Measurements from ENCODE around the gene KLHL26. TPM values are rescaled to one million over a fixed set of nuclear protein-coding genes. Genes with fewer than 3 reads are reported as not detected.

Gene KLHL26
- total and polyA plus RNA-seq, 2 of the 4 experiments (the other 2 are of a cell fraction) = 2.2 to 4.7 TPM

DNA sequence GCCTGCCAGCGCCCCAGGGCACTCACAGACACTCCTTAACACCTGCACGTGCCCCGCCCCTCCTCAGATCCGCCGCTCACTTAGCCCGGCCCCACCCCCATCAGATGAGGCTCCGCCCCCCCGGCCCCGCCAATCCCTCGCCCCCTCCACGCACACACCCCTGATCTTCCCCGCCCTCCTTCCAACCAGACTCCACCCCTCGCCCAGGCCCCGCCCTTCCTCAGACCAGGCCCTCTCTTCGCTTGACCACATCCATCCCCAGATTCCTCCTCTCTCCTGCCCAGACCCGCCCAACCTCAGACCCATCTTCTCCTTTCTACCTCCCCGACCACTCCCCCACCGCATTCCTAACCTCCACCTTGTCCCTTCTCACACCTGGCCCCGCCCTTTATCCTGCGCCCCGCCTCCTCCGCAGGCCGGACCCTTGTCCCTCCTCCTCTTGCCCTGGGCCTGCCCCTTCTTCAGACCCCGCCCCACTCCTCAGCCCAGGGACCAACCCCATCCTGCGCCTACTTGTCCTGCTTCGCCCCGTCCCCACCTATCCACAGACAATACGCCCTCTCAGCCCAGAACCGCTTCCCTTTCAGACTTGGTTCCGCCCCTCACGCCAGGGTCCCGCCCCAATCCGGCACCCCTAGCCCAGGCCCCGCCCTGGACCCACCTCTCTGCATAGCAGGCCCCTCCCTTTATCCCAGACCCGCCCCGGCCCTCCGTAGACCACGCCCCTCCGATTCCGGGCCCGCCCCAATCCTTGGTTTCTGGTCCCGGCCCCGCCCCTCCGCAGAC lies 452 bp upstream of the KLHL26 start:
- no peak overlapping the region for H3K56ac ChIP-seq (ENCODE audit: extremely low read depth, insufficient read depth, low read length)
- no peaks in the 10 kb centered on the region for H3K36me3 ChIP-seq (ENCODE audit: control insufficient read depth, insufficient read depth, low read length)
- peaks cover 12% of the 10 kb centered on the region for H3K9me1 ChIP-seq (ENCODE audit: insufficient read depth, low read length)
- H3K23ac ChIP-seq (ENCODE audit: low read depth, low read length) = no peak overlapping the region
- H3K27ac ChIP-seq (ENCODE audit: insufficient read depth, low read length) = 0 out of 2 replicates have a peak overlapping the region, but pooled peaks have one; percentile 21
- H3K18ac ChIP-seq (ENCODE audit: low read depth, low read length) = no peak overlapping the region
- in situ Hi-C loops (cut with MboI; ENCODE audit: low sequenced_read_pairs) = no loop called here
- 0 out of 2 replicates have a peak overlapping the region, but pooled peaks have one; percentile 40 for H3K4ac ChIP-seq (ENCODE audit: low read depth, low read length)
- peaks cover 7% of the 10 kb centered on the region for H3K4me1 ChIP-seq (ENCODE audit: control insufficient read depth, insufficient read depth, low read length)
- no peak for TF ChIP-seq RCOR1 (IDR thresholded peaks at IDR 0.05; ENCODE audit: insufficient replicate concordance, low read length)
- no peak for TF ChIP-seq CHD1 (IDR thresholded peaks at IDR 0.05; ENCODE audit: low read depth, low read length)
- TF ChIP-seq MAZ (IDR thresholded peaks at IDR 0.05; ENCODE audit: borderline replicate concordance, low read depth, low read length) = peak; percentile 36; the same call in 1 of the 2 replicates
- TF ChIP-seq RAD21 (IDR thresholded peaks at IDR 0.05; ENCODE audit: low read length) = no peak
- peaks cover 3% of the 10 kb centered on the region for H4K20me1 ChIP-seq (ENCODE audit: insufficient read depth, low read length)
- POLR2A ChIA-PET (ENCODE audit: unreplicated experiment) = no interaction called here
- peak overlapping the region; percentile 87 for H3K4me2 ChIP-seq (ENCODE audit: low read depth, low read length)
- H3K14ac ChIP-seq (replicated peaks; ENCODE audit: low read depth, low read length) = peak overlapping the region; percentile 76; the same call in 1 of the 2 replicates
- no peak overlapping the region for H2AK5ac ChIP-seq (ENCODE audit: low read depth, low read length)
- H3K9ac ChIP-seq (ENCODE audit: low read depth, low read length) = peak overlapping the region; percentile 19; the same call in 1 of the 2 replicates
- no peaks in the 10 kb centered on the region for H3K27me3 ChIP-seq (ENCODE audit: control insufficient read depth, insufficient read depth, low read length)
- peak overlapping the region; percentile 89 for H2AK9ac ChIP-seq (replicated peaks; ENCODE audit: low read depth, low read length, poor library complexity)
- DNase-seq (peak; percentile 93), ATAC-seq (ENCODE audit: low read depth) (peak; percentile 99)
- peak overlapping the region; percentile 98 for H3K4me3 ChIP-seq (ENCODE audit: insufficient read depth, low read depth, low read length)
- no peak overlapping the region for H2BK15ac ChIP-seq (ENCODE audit: low read depth, low read length)
- dilution Hi-C loops (cut with HindIII; ENCODE audit: low sequenced_read_pairs, unreplicated experiment) = no loop called here
- peak overlapping the region; percentile 14; the same call in 1 of the 2 replicates for H2BK120ac ChIP-seq (ENCODE audit: low read depth, low read length)
- intact Hi-C loops (cut with micrococcal nuclease) = no loop called here
- peak overlapping the region; percentile 16 to 56; a peak in 2 of 4 replicates for H4K8ac ChIP-seq (ENCODE audit: low read depth in 2 of 2, low read length in 2 of 2)
- CTCF ChIA-PET = no interaction called here
- H4K91ac ChIP-seq (ENCODE audit: insufficient read depth, low read depth, low read length) = no peak overlapping the region
- H3K79me1 ChIP-seq (ENCODE audit: low read depth in 1 of 2, low read length in 2 of 2) = peaks cover 14 to 34% of the 10 kb centered on the region in 2 experiments
- H3K9me3 ChIP-seq (ENCODE audit: control insufficient read depth, insufficient read depth, low read length) = no peaks in the 10 kb centered on the region
- no TSS peak for BruUV-seq (replicated peaks)
- WGBS, 2 experiments (ENCODE audit: extremely low coverage in 2 of 2, insufficient read length in 1 of 2) = 0% methylated on average over 13 of the region's 44 CpGs; no CpG with 5 or more reads in 1 of the 2 experiments
- peak overlapping the region; percentile 17; the same call in 1 of the 2 replicates for H4K5ac ChIP-seq (ENCODE audit: low read depth, low read length)
- H2AFZ ChIP-seq (replicated peaks; ENCODE audit: low read length, poor library complexity) = peak overlapping the region; percentile 97
- H2BK5ac ChIP-seq (ENCODE audit: low read depth, low read length, poor library complexity, severe bottlenecking) = peak overlapping the region; percentile 22
- no peak overlapping the region for H2BK20ac ChIP-seq (ENCODE audit: low read depth, low read length)

All from IMR-90 (cell line).